GM12892 (cell line): Measurements from ENCODE around the gene CNMD.
"Not testable (repeated sequence)": the region's sequence is repeated elsewhere in the genome, so short reads cannot be mapped to it uniquely, and the experiment has no call there.

Source experiments
- DNase-seq: peaks from one replicate; pipeline ENCODE4 v3.0.0; 2011; ENCODE audit not compliant: insufficient read length
- FAIRE-seq: peaks from 2 replicates; lab custom pipeline; 2011; peaks lifted over from hg19 to GRCh38; lab: Jason Lieb, UNC
- POLR2A ChIP-seq: IDR thresholded peaks from 2 replicates; pipeline ENCODE4 v1.6.1; 2011; ENCODE audit warnings: low read depth, low read length, control low read depth
- POLR2AphosphoS5 ChIP-seq: IDR thresholded peaks from 2 replicates; pipeline ENCODE4 v1.6.1; 2011; ENCODE audit warnings: low read depth, low read length, control low read depth
- TAF1 ChIP-seq: IDR thresholded peaks from 2 replicates; pipeline ENCODE4 v1.6.1; 2011; ENCODE audit warnings: low read depth, mild to moderate bottlenecking, control low read depth, low read length, borderline replicate concordance

Gene CNMD

GRCh38 chr13:52743569-52743968 lies 3.9 kb upstream of the CNMD start:
- DNase-seq (no peak), FAIRE-seq (no peak)
- no peak for TF ChIP-seq TAF1
- TF ChIP-seq POLR2AphosphoS5 = no peak
- no peak for TF ChIP-seq POLR2A

GRCh38 chr13:52738719-52739467 lies 727 bp downstream of the CNMD start:
- no peak for TF ChIP-seq POLR2A
- no peak for TF ChIP-seq TAF1
- no peak for TF ChIP-seq POLR2AphosphoS5
- peak; percentile 43 for DNase-seq
- no peak for FAIRE-seq

- TF ChIP-seq POLR2AphosphoS5 (no peak), TAF1 (no peak), POLR2A (no peak)
- FAIRE-seq = no peak
- no peak for DNase-seq
These were observed 1.7 kb downstream of the CNMD start for GRCh38 chr13:52737965-52738364.

GRCh38 chr13:52737451-52737850 lies 2.2 kb downstream of the CNMD start:
- TF ChIP-seq POLR2AphosphoS5 (no peak), POLR2A (no peak), TAF1 (no peak)
- DNase-seq = no peak
- no peak for FAIRE-seq

- DNase-seq (no peak), FAIRE-seq (no peak)
- TF ChIP-seq POLR2A (no peak), TAF1 (no peak), POLR2AphosphoS5 (no peak)
These were observed 2.7 kb downstream of the CNMD start for GRCh38 chr13:52736891-52737290.

GRCh38 chr13:52734075-52734623 lies 5.5 kb downstream of the CNMD start:
- TF ChIP-seq POLR2AphosphoS5 (no peak), POLR2A (no peak), TAF1 (no peak)
- DNase-seq = no peak
- FAIRE-seq = no peak

GRCh38 chr13:52726258-52726657 lies 13.4 kb downstream of the CNMD start:
- no peak for TF ChIP-seq POLR2AphosphoS5
- TF ChIP-seq POLR2A = no peak
- TF ChIP-seq TAF1 = no peak
- DNase-seq (no peak), FAIRE-seq (no peak)

GRCh38 chr13:52725302-52725701 lies 14.3 kb downstream of the CNMD start:
- DNase-seq = no peak
- FAIRE-seq = no peak
- TF ChIP-seq POLR2AphosphoS5 (no peak), TAF1 (no peak)

- no peak for TF ChIP-seq POLR2A
- no peak for TF ChIP-seq POLR2AphosphoS5
- TF ChIP-seq TAF1 = no peak
- FAIRE-seq = no peak
- DNase-seq = no peak
These were observed 16.4 kb downstream of the CNMD start for GRCh38 chr13:52723181-52723580.

- not testable (repeated sequence) for FAIRE-seq, DNase-seq
These were observed 18.3 kb downstream of the CNMD start for GRCh38 chr13:52721356-52721755.

GRCh38 chr13:52720904-52721303 lies 18.7 kb downstream of the CNMD start:
- not testable (repeated sequence) for FAIRE-seq, DNase-seq

- DNase-seq (no peak), FAIRE-seq (no peak)
- TF ChIP-seq POLR2AphosphoS5 = no peak
- TF ChIP-seq TAF1 = no peak
- TF ChIP-seq POLR2A = no peak
These were observed 25.7 kb downstream of the CNMD start for GRCh38 chr13:52713894-52714293.

GRCh38 chr13:52712385-52712784 lies 27.2 kb downstream of the CNMD start:
- TF ChIP-seq TAF1 (no peak), POLR2AphosphoS5 (no peak), POLR2A (no peak)
- FAIRE-seq = no peak
- no peak for DNase-seq
